ENCODE measurements around the gene TICAM2.

The TICAM2 gene

GRCh38 chr5:115607935-115608334, 5.7 kb upstream of the TICAM2 start:
- DNase-seq (ENCODE audit: low read depth), result no peak

DNA sequence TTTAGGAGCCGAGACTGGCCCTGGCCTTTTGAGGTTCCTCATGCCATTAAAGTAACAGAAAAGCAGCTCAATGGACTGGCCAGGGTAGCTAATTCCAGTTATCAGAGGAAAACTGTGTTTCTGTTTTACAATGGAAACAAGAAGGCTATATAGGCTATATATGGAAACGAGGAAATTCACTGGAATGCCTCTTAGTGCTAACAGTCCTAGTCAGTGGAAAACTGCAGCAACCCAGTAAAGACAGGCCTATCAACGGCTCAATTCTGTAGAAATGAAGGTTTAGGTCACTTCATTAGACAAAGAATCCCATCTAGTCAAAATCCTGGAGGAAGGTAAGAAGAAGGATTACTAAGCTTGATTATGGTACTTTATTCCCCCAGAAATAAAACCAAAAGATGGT, 3.2 kb upstream of the TICAM2 start:
- no peak for DNase-seq (ENCODE audit: low read depth)

DNA sequence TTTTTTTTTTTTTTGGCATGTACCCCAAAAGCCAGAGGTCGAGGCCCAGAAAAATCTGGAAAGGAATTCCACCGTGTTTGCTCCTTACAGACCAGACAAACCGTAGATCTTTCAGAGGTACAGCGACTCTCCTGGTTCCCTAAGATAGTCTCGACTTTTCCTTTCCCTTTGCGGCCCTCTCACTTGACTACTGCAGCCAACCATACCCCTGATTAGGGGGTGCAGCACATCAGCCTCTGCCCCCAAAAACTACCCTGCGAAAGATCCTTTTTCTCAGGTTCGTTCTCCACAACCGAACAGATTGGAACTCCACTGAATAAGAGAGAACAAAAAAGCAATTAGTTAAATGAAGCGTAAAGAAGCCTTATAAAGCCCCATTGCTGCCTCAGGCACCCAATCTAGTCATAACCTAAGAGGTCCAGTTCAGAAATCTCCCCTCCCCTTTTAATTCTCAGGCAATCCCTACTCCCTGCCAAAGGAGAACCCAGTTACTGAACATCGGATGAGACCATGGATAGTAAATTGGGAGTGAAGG, 379 bp upstream of the TICAM2 start:
- no peak for DNase-seq (ENCODE audit: low read depth)

DNA sequence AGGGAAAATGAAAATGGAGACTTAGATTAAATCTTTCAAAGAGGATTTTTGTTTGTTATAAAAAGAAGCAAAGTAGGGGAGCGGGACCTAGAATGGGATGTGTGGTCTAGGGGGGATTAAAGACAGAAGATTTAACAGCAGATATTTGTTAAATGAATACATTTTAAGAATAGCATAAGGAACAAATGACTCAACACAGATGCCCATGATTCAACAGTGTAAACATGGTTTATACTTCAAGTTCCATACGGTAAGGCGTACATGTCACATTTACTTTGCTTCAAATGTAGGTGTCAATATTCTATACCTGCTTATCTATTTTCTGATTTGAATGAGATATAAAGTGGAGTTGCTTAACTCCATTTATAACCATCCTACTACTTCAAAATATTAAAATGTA, 1.5 kb downstream of the TICAM2 start:
- DNase-seq (ENCODE audit: low read depth), result no peak

DNA sequence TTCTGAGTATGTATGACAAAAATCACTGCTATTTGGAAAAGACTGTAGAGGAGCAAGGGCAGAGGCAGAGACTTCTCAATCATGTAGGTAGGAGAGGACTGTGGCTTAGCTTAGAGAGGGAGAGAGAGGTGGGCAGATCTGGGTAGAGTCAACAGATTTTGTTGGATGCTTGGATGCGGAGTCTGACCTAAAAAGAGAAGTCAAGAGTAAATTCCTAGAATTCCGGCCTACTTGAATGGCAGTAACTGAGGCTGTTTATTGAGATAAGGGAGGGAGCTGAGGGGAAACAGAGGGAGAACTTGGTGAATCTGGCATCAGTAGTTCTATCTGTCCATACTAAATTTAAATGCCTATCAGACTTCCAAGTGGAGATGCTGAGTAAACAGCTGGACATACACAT, 2.4 kb downstream of the TICAM2 start:
- no peak for DNase-seq (ENCODE audit: low read depth)

DNA sequence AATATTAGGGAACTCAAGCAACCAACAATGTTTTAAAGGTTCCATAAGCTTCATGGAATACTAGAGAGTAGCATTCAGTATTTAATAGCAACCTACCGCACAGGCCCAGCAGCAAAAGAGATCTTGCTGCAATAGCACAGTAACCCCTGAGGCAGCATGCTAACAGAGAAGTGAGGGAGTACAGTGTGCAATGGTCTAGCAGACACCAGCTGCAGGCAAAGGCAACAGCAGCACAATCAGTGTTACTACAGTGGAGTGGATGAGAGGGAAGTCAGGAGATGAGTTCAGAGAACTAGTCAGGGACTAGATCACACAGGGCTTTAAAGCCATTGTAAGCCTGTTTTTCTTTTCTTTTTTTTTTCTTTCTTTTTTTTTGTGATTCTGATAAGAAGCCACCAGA, 2.8 kb downstream of the TICAM2 start:
- DNase-seq (ENCODE audit: low read depth), result no peak

DNA sequence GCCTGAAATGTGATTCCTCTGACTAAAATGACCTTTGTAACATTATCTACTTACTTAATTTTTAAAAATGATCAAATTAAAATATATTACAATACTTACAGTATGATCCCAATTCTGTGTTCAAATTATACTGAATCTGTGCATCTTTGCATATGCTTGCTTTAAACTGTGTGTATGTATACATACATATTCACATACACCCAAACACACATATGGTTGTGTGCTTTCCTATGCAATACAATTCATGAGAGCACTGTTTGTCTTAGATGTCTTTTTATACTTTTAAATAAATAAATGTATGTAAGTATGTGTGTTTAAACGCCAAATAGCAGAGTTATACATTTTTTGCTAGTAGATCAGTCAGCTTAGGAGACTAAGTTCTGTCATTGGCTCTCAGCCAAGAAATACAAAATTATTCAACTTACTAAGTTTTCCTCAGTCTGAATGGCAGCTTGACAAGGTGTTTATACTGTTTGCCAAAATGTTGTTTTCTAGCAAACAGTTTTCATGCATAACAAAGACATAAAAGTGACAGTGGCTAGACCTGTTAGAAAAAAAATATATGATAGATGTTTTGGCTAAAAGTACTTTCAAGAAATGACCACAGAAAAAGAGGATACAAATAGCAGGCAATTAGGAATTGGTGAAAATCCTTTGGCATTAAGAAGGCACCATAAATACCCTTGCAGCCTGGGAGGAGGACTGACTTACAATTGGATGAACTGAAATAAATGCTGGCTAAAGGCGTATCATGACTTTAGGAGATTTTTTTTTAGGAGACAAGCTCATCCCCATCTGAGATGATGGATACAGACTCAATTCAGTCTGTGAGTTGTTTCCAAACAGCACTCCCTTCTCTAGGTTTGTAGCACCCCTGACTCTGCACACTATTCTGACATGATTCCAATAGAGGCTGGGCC, 7.9 kb downstream of the TICAM2 start:
- DNase-seq (ENCODE audit: low read depth), result no peak

DNA sequence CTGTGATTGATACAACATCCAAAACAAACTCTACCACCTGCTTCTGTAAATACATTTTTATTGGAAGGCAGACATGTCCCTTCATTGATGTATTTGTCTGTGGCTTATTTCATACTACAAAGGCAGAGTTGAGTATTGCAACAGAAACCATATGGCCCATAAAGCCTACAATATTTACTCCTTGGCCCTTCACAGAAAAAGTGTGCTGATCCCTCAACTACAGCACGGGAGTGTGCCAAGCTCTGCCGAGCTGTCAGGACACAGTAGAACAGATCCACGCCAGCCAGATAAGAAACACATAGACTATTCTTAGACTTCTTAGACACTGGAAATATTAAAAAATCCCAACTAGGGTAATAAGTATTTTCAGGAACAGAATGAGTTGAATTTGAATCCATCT, 13.2 kb downstream of the TICAM2 start:
- DNase-seq (ENCODE audit: low read depth), result no peak

DNA sequence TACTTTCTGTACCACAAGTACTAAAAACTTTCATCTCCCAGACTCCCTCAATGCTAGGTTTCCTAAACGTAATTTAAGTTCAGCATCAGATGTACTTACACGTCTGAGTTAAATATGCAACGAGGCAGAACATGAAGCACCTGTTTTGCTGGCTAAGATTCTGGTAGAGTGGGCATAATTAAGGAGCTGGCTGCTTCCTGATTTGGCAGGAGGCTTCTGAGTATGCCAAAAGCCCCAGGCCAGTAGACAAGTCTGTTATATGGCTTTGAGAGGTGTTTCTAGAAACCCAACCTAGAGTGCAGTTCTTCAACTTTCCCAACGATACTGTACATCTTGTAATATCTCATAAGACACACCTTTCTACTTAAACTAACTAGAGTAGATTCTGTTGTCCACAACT, 13.6 kb downstream of the TICAM2 start:
- DNase-seq (ENCODE audit: low read depth), result no peak

- no peak for DNase-seq (ENCODE audit: low read depth)
Measured at GRCh38 chr5:115586525-115587146, 15.6 kb downstream of the TICAM2 start.

DNA sequence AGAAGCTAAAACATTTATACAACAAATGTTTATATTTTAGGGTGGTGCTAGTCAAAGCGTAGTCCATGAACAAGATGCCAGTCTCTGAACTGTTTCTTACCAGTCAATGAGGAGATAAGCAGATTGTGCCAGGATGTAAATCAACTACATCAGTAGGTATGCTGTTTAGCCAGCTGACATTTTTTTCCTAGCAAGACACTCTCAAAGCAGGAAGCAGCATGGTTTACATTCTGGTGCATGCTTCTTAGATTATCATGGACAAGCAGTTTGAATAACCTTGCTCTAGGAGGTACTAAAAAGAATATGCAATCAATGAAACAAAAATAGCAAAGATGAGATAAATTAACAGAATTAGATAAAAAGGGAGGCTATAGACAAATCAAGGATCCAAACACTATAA, 17.0 kb downstream of the TICAM2 start:
- no peak for DNase-seq (ENCODE audit: low read depth)

- DNase-seq (ENCODE audit: low read depth), result no peak
Measured at GRCh38 chr5:115584501-115584900, 17.8 kb downstream of the TICAM2 start.

DNA sequence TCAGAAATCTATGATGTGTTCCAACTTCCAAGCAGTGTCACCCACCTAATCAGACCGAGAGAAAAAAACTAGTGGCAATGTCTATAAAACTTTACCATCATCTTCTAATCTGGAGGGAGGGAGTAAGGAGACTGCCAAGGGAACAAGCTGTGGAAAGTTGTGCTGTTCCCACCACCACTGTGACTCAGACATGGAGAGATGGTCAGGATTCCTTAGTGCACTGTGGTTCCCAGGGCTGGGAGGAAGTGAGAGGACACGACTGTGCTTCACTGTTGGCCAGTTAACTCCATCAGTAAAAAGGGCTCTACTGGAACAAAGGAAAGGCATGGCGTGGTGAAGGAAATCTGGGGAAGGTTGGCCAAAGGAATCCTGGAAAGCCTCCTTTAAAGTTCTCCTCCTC, 18.8 kb downstream of the TICAM2 start:
- DNase-seq (ENCODE audit: low read depth), result no peak

DNA sequence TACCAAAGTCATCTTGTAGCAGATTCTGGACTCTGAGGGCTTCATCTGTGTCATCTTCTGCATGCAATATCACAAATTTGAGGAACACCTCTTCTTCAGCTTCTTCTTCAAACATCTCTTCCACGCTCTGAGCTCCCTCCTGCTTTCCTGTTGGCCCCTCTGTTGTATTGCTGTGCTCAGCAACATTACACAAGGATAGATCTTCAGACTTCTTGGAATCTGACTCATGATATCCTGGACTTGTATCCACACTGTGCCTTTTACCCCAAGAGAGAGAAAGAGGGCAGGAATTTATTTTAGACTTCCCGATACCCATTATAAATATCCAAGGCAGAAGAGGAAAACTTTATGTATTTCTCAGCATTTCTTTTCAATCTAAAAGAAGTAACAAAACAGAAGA, 21.3 kb downstream of the TICAM2 start:
- DNase-seq (ENCODE audit: low read depth), result no peak

- no peak for DNase-seq (ENCODE audit: low read depth)
Measured at GRCh38 chr5:115579747-115580173, 22.5 kb downstream of the TICAM2 start.

GRCh38 chr5:115579216-115579615, 23.1 kb downstream of the TICAM2 start:
- DNase-seq (ENCODE audit: low read depth), result no peak

GRCh38 chr5:115578657-115579056, 23.6 kb downstream of the TICAM2 start:
- DNase-seq (ENCODE audit: low read depth), result no peak

DNA sequence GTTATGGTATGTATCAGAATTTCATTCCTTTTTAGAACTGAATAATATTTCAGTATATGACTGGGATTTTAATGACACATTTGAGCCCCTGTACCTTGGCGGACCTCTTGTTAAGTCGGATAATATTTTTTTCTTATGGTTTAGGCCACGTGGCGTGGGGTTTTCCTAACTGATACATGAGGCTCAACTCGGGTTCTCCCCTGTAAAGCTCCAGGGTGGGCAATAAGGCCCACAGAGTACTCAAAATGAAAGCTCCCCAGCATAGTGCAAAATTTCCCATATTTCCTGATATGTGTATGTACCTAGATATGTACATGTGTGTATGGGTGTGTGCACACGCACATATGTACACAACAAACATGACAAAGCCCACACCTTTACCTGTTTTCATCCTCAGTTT, 24.5 kb downstream of the TICAM2 start:
- DNase-seq (ENCODE audit: low read depth), result no peak

GRCh38 chr5:115577329-115577728, 24.9 kb downstream of the TICAM2 start:
- DNase-seq (ENCODE audit: low read depth), result no peak

GRCh38 chr5:115575167-115576070, 26.9 kb downstream of the TICAM2 start:
- no peak for DNase-seq (ENCODE audit: low read depth)

DNA sequence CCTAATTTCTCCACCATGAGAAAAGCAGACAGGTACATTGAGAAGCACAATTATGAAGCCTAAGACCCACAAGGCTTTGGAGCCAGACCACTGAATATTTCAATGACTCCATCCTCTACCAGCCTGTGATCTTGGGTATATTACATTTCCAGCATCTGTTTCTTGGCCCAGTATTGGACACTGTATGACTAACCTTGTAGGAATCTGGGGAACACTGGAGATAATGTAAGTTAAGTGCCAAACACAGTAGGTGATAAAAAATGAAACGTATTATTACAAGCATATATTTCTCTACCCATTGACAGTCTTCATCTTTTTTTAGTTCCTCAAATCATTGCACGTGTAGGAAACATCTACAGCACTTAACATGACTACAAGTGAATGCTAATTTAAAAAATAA, 29.1 kb downstream of the TICAM2 start:
- DNase-seq (ENCODE audit: low read depth), result no peak

GRCh38 chr5:115571441-115571878, 30.8 kb downstream of the TICAM2 start:
- no peak for DNase-seq (ENCODE audit: low read depth)
